Trophoblast cell (in vitro differentiated cells and primary cell): ENCODE results near the gene LRP1B.

ENCODE experiments used
- DNase-seq, 2 donors: peaks; one replicate each; pipeline ENCODE4 v3.0.0-alpha.2; 2016
- H2AFZ ChIP-seq: 2 replicates; pipeline ENCODE4 v1.6.1; 2013; ENCODE audit warnings: low read length, moderate library complexity, mild to moderate bottlenecking; ENCODE audit not compliant: insufficient read depth, poor library complexity
- H2AK5ac ChIP-seq: 2 replicates; pipeline ENCODE4 v1.6.1; 2013; ENCODE audit warnings: mild to moderate bottlenecking, low read length
- H2BK120ac ChIP-seq: 2 replicates; pipeline ENCODE4 v1.6.1; 2013; ENCODE audit warnings: low read length, mild to moderate bottlenecking, moderate library complexity; ENCODE audit not compliant: insufficient read depth, poor library complexity
- H2BK12ac ChIP-seq: 2 replicates; pipeline ENCODE4 v1.6.1; 2013; ENCODE audit warnings: mild to moderate bottlenecking, low read length, moderate library complexity
- H2BK5ac ChIP-seq: 2 replicates; pipeline ENCODE4 v1.6.1; 2013; ENCODE audit warnings: low read length, low read depth, moderate library complexity, mild to moderate bottlenecking; ENCODE audit not compliant: poor library complexity
- H3K14ac ChIP-seq: 2 replicates; pipeline ENCODE4 v1.6.1; 2013; ENCODE audit warnings: mild to moderate bottlenecking, low read length
- H3K18ac ChIP-seq: 2 replicates; pipeline ENCODE4 v1.6.1; 2013; ENCODE audit warnings: mild to moderate bottlenecking, low read length
- H3K23ac ChIP-seq: 2 replicates; pipeline ENCODE4 v1.6.1; 2013; ENCODE audit warnings: low read length
- H3K27ac ChIP-seq: 2 replicates; pipeline ENCODE4 v1.5.1; 2013; ENCODE audit warnings: low read depth, mild to moderate bottlenecking, inconsistent platforms, low read length, moderate library complexity
- H3K27me3 ChIP-seq: 2 replicates; pipeline ENCODE4 v1.6.1; 2013; ENCODE audit warnings: inconsistent platforms, mild to moderate bottlenecking, low read length, moderate library complexity; ENCODE audit not compliant: insufficient read depth
- H3K36me3 ChIP-seq, 2 experiments: 1 replicate in 1 of 2; 2 replicates in 1 of 2; pipeline ENCODE4 v1.6.1; 2013; ENCODE audit warnings: low read length in 2 of 2, mild to moderate bottlenecking in 2 of 2, moderate library complexity in 1 of 2; ENCODE audit not compliant: insufficient read depth in 2 of 2, control insufficient read depth in 1 of 2
- H3K4ac ChIP-seq: 2 replicates; pipeline ENCODE4 v1.6.1; 2013; ENCODE audit warnings: low read depth, mild to moderate bottlenecking, low read length, moderate library complexity
- H3K4me1 ChIP-seq, 2 experiments: 1 replicate in 1 of 2; 2 replicates in 1 of 2; pipeline ENCODE4 v1.6.1; 2013; ENCODE audit warnings: low read length in 2 of 2, mild to moderate bottlenecking in 2 of 2, moderate library complexity in 1 of 2; ENCODE audit not compliant: insufficient read depth in 2 of 2, control insufficient read depth in 1 of 2
- H3K4me2 ChIP-seq: 2 replicates; pipeline ENCODE4 v1.6.1; 2013; ENCODE audit warnings: inconsistent platforms, mild to moderate bottlenecking, low read length, moderate library complexity
- H3K4me3 ChIP-seq: 2 replicates; pipeline ENCODE4 v1.5.1; 2013; ENCODE audit warnings: mild to moderate bottlenecking, low read depth, low read length, inconsistent platforms
- H3K79me1 ChIP-seq: one replicate; pipeline ENCODE4 v1.6.1; 2013; ENCODE audit warnings: low read length
- H3K79me2 ChIP-seq: 2 replicates; pipeline ENCODE4 v1.6.1; 2013; ENCODE audit warnings: low read length, mild to moderate bottlenecking; ENCODE audit not compliant: control insufficient read depth, insufficient read depth, poor library complexity
- H3K9ac ChIP-seq: 2 replicates; pipeline ENCODE4 v1.6.1; 2013; ENCODE audit warnings: mild to moderate bottlenecking, low read length
- H3K9me3 ChIP-seq: 2 replicates; pipeline ENCODE4 v1.6.1; 2013; ENCODE audit warnings: low read depth, mild to moderate bottlenecking, control low read depth, inconsistent platforms, low read length; ENCODE audit not compliant: insufficient read depth
- H4K12ac ChIP-seq: 2 replicates; pipeline ENCODE4 v1.6.1; 2013; ENCODE audit warnings: low read depth, mild to moderate bottlenecking, low read length, moderate library complexity
- H4K8ac ChIP-seq: 2 replicates; pipeline ENCODE4 v1.6.1; 2013; ENCODE audit warnings: low read depth, mild to moderate bottlenecking, low read length, moderate library complexity
- H4K91ac ChIP-seq: one replicate; pipeline ENCODE4 v1.6.1; 2013; ENCODE audit warnings: low read depth, mild to moderate bottlenecking, low read length, moderate library complexity
- WGBS: extraction: QIAGEN DNeasy Blood & Tissue Kit; methylation state at CpG from one replicate; pipeline ENCODE4 v1.1.7; 2013; ENCODE audit warnings: missing lambda C conversion rate; ENCODE audit not compliant: insufficient read length, insufficient coverage; ENCODE audit errors: extremely low coverage; 5-methylcytosine and 5-hydroxymethylcytosine counted together

Gene LRP1B

GRCh38 chr2:140496714-140497113 is 1634.1 kb downstream of the LRP1B start:
- Histone ChIP-seq H3K27me3 (no peaks in the 10 kb centered on the region), H3K4me3 (no peak overlapping the region), H3K4ac (no peak overlapping the region), H3K18ac (no peak overlapping the region), H2AK5ac (no peak overlapping the region), H4K91ac (no peak overlapping the region), H3K27ac (no peak overlapping the region), H3K9ac (no peak overlapping the region), H3K4me2 (no peak overlapping the region), H3K79me2 (no peaks in the 10 kb centered on the region), H4K8ac (no peak overlapping the region), H2BK12ac (no peak overlapping the region), H4K12ac (no peak overlapping the region), H3K23ac (no peak overlapping the region), H2BK120ac (no peak overlapping the region), H2AFZ (no peak overlapping the region), H3K79me1 (no peaks in the 10 kb centered on the region), H3K4me1 (no peaks in the 10 kb centered on the region), H3K9me3 (no peaks in the 10 kb centered on the region), H3K36me3 (no peaks in the 10 kb centered on the region), H3K14ac (no peak overlapping the region), H2BK5ac (no peak overlapping the region)
- WGBS = 100% methylated on average over 1 of the region's 1 CpG
- DNase-seq = no peak

- H3K4me3 ChIP-seq = no peak overlapping the region
- no peak overlapping the region for H2AK5ac ChIP-seq
- WGBS = no CpG with 5 or more reads among the region's 3 CpGs
Measured at GRCh38 chr2:140491876-140492275, 1638.9 kb downstream of the LRP1B start.

GRCh38 chr2:140489193-140489592 is 1641.6 kb downstream of the LRP1B start:
- WGBS = no CpG with 5 or more reads among the region's 1 CpG
- Histone ChIP-seq H3K27me3 (no peaks in the 10 kb centered on the region), H3K4me3 (no peak overlapping the region), H4K91ac (no peak overlapping the region), H2AFZ (no peak overlapping the region), H4K12ac (no peak overlapping the region), H3K9ac (no peak overlapping the region), H3K14ac (no peak overlapping the region), H3K79me2 (no peaks in the 10 kb centered on the region), H2BK120ac (no peak overlapping the region), H3K27ac (no peak overlapping the region), H3K79me1 (no peaks in the 10 kb centered on the region), H2AK5ac (no peak overlapping the region), H3K4ac (no peak overlapping the region), H4K8ac (no peak overlapping the region), H3K36me3 (no peaks in the 10 kb centered on the region), H2BK12ac (no peak overlapping the region), H3K4me1 (no peaks in the 10 kb centered on the region), H3K23ac (no peak overlapping the region), H3K4me2 (no peak overlapping the region), H2BK5ac (no peak overlapping the region), H3K18ac (no peak overlapping the region), H3K9me3 (no peaks in the 10 kb centered on the region)
- DNase-seq = no peak

More at GRCh38 chr2:140491876-140492275, 1638.9 kb downstream of the LRP1B start:
- H4K91ac ChIP-seq = no peak overlapping the region
- no peaks in the 10 kb centered on the region for H3K79me2 ChIP-seq
- H2BK5ac ChIP-seq = no peak overlapping the region
- no peak overlapping the region for H3K23ac ChIP-seq
- H3K14ac ChIP-seq = no peak overlapping the region
- no peak for DNase-seq
- H2BK12ac ChIP-seq = no peak overlapping the region
- no peak overlapping the region for H2BK120ac ChIP-seq
- no peaks in the 10 kb centered on the region for H3K9me3 ChIP-seq
- no peak overlapping the region for H4K12ac ChIP-seq
- H3K27ac ChIP-seq = no peak overlapping the region
- H3K18ac ChIP-seq = no peak overlapping the region
- no peak overlapping the region for H3K9ac ChIP-seq
- no peaks in the 10 kb centered on the region for H3K79me1 ChIP-seq
- no peak overlapping the region for H4K8ac ChIP-seq
- H2AFZ ChIP-seq = no peak overlapping the region
- H3K27me3 ChIP-seq = no peaks in the 10 kb centered on the region
- no peak overlapping the region for H3K4ac ChIP-seq
- no peaks in the 10 kb centered on the region for H3K4me1 ChIP-seq
- no peaks in the 10 kb centered on the region for H3K36me3 ChIP-seq
- H3K4me2 ChIP-seq = no peak overlapping the region

GRCh38 chr2:140481136-140481535 is 1649.7 kb downstream of the LRP1B start:
- Histone ChIP-seq H2BK5ac (no peak overlapping the region), H3K4me1 (no peaks in the 10 kb centered on the region), H4K91ac (no peak overlapping the region), H3K23ac (no peak overlapping the region), H2AK5ac (no peak overlapping the region), H3K9ac (no peak overlapping the region), H3K9me3 (no peaks in the 10 kb centered on the region), H3K4me3 (no peak overlapping the region), H3K27me3 (no peaks in the 10 kb centered on the region), H3K27ac (no peak overlapping the region), H3K36me3 (no peaks in the 10 kb centered on the region), H3K79me1 (no peaks in the 10 kb centered on the region), H2BK12ac (no peak overlapping the region), H2AFZ (no peak overlapping the region), H3K14ac (no peak overlapping the region), H2BK120ac (no peak overlapping the region), H3K79me2 (no peaks in the 10 kb centered on the region), H3K4me2 (no peak overlapping the region), H3K4ac (no peak overlapping the region), H4K8ac (no peak overlapping the region), H4K12ac (no peak overlapping the region), H3K18ac (no peak overlapping the region)
- DNase-seq = no peak
- no CpG with 5 or more reads among the region's 2 CpGs for WGBS
